Endothelial cell of umbilical vein (primary cell): ENCODE results near the gene BPIFA1. TPM values are rescaled to one million over a fixed set of nuclear protein-coding genes. Genes with fewer than 3 reads are reported as not detected.

Experiments
- BruUV-seq: library from RNA; stranded (reverse); fragments of 400-500 nt; replicated peaks from 2 replicates; lab custom pipeline; 2021; lab: Mats Ljungman, UMichigan
- CTCF ChIA-PET: fragments of 300-600, 350-600 bp; sonication (Branson Sonifier 250); formaldehyde crosslinking; loops from one replicate; lab custom pipeline; 2021; ENCODE audit warnings: antibody characterized with exemption, inconsistent platforms; lab: Charles Lee
- POLR2A ChIA-PET: fragments of 300-600, 350-600 bp; sonication (Branson Sonifier 250); formaldehyde crosslinking; loops from one replicate; lab custom pipeline; 2021; ENCODE audit warnings: antibody characterized with exemption, inconsistent platforms; lab: Charles Lee
- DNase-seq: peaks from one replicate; pipeline ENCODE4 v3.0.0-alpha.2; 2011; ENCODE audit warnings: low read depth, low spot score
- FAIRE-seq: peaks from 2 replicates; lab custom pipeline; 2011; peaks lifted over from hg19 to GRCh38; lab: Jason Lieb, UNC
- H2AFZ ChIP-seq: 2 replicates; pipeline ENCODE4 v1.6.0; 2012; ENCODE audit warnings: low read depth, low read length, control low read depth, inconsistent platforms
- H3K27ac ChIP-seq: 2 replicates; pipeline ENCODE4 v1.5.1; 2011; ENCODE audit warnings: low read depth, mild to moderate bottlenecking, control low read depth, low read length, moderate library complexity; ENCODE audit not compliant: insufficient read depth
- H3K27me3 ChIP-seq, 2 experiments: 2 replicates each; pipeline versions ENCODE4 v1.6.0 to v1.6.1; 2011; ENCODE audit warnings: low read length in 2 of 2, mixed read lengths in 1 of 2; ENCODE audit not compliant: control insufficient read depth in 2 of 2, insufficient read depth in 2 of 2
- H3K36me3 ChIP-seq, 2 experiments: 2 replicates in 1 of 2; 3 replicates in 1 of 2; pipeline ENCODE4 v1.5.1; 2011; ENCODE audit warnings: low read length in 2 of 2, mild to moderate bottlenecking in 1 of 2, moderate library complexity in 1 of 2; ENCODE audit not compliant: control insufficient read depth in 2 of 2, insufficient read depth in 2 of 2; ENCODE audit errors: extremely low read depth in 1 of 2
- H3K4me1 ChIP-seq: 3 replicates; pipeline ENCODE4 v1.5.1; 2011; ENCODE audit warnings: mild to moderate bottlenecking, low read length; ENCODE audit not compliant: control insufficient read depth, insufficient read depth; ENCODE audit errors: extremely low read depth
- H3K4me2 ChIP-seq: 2 replicates; pipeline ENCODE4 v1.6.1; 2011; ENCODE audit warnings: low read length, control low read depth, mixed read lengths; ENCODE audit not compliant: insufficient read depth
- H3K4me3 ChIP-seq, 3 experiments: fragments of 200-600 bp in 1 of 3; sonication (generic), shearing (Covaris generic) in 1 of 3; replicated peaks in 1 of 3; 2 replicates each; pipeline ENCODE4 v1.5.1; 2011 to 2016; ENCODE audit warnings: control low read depth in 3 of 3, low read length in 3 of 3, mild to moderate bottlenecking in 2 of 3, inconsistent platforms in 1 of 3, low read depth in 1 of 3, moderate library complexity in 1 of 3; ENCODE audit not compliant: insufficient read depth in 1 of 3
- H3K79me2 ChIP-seq: 2 replicates; pipeline ENCODE4 v1.6.0; 2012; ENCODE audit warnings: low read length, inconsistent platforms; ENCODE audit not compliant: control insufficient read depth, insufficient read depth
- H3K9ac ChIP-seq: replicated peaks from 2 replicates; pipeline ENCODE3; 2011; ENCODE audit warnings: low read length, control low read depth; ENCODE audit not compliant: insufficient read depth; ENCODE audit errors: extremely low read depth
- H3K9me1 ChIP-seq: replicated peaks from 3 replicates; pipeline ENCODE4 v1.6.0; 2011; ENCODE audit warnings: mild to moderate bottlenecking, low read length; ENCODE audit not compliant: control insufficient read depth, insufficient read depth; ENCODE audit errors: extremely low read depth
- H3K9me3 ChIP-seq: replicated peaks from 2 replicates; pipeline ENCODE4 v1.5.1; 2012; ENCODE audit warnings: low read length, inconsistent platforms; ENCODE audit not compliant: control insufficient read depth, insufficient read depth
- H4K20me1 ChIP-seq: replicated peaks from 2 replicates; pipeline ENCODE3; 2011; ENCODE audit warnings: mild to moderate bottlenecking, low read length; ENCODE audit not compliant: control insufficient read depth, insufficient read depth; ENCODE audit errors: extremely low read depth
- CTCF ChIP-seq, 2 donors: IDR thresholded peaks; 1 replicate in 1 of 2; 2 replicates in 1 of 2; pipeline ENCODE4 v1.5.1; 2011; ENCODE audit warnings: low read length in 2 of 2, mild to moderate bottlenecking in 2 of 2, moderate library complexity in 2 of 2, control low read depth in 1 of 2, inconsistent platforms in 1 of 2, low read depth in 1 of 2; ENCODE audit not compliant: insufficient read depth in 1 of 2; ENCODE audit errors: extremely low read depth in 1 of 2
- EZH2 ChIP-seq: IDR thresholded peaks from 2 replicates; pipeline ENCODE4 v1.6.1; 2012; ENCODE audit warnings: borderline replicate concordance, low read depth, mild to moderate bottlenecking, moderate library complexity, low read length, inconsistent platforms; ENCODE audit not compliant: severe bottlenecking
- FOS ChIP-seq: IDR thresholded peaks from 2 replicates; pipeline ENCODE4 v1.6.1; 2011; ENCODE audit warnings: mild to moderate bottlenecking, low read length, moderate library complexity, borderline replicate concordance; ENCODE audit not compliant: insufficient read depth
- GATA2 ChIP-seq: IDR thresholded peaks from 2 replicates; pipeline ENCODE4 v1.7.0; 2011; ENCODE audit warnings: low read depth, mild to moderate bottlenecking, moderate library complexity, mixed read lengths, low read length; ENCODE audit not compliant: insufficient read length, insufficient read depth
- JUN ChIP-seq: IDR thresholded peaks from 2 replicates; pipeline ENCODE4 v1.6.1; 2011; ENCODE audit warnings: borderline replicate concordance, low read depth; ENCODE audit not compliant: insufficient read length, insufficient read depth
- MAX ChIP-seq: IDR thresholded peaks from 2 replicates; pipeline ENCODE4 v1.6.1; 2011; ENCODE audit not compliant: insufficient read depth, insufficient read length
- MYC ChIP-seq: IDR thresholded peaks from one replicate; pipeline ENCODE4 v1.6.1; 2011; ENCODE audit warnings: mild to moderate bottlenecking, low read depth, low read length
- POLR2A ChIP-seq: IDR thresholded peaks from 2 replicates; pipeline ENCODE4 v1.6.1; 2012; ENCODE audit warnings: low read depth, mild to moderate bottlenecking, control low read depth, low read length
- POLR2AphosphoS5 ChIP-seq: IDR thresholded peaks from 2 replicates; pipeline ENCODE4 v1.6.1; 2012; ENCODE audit warnings: low read depth, mild to moderate bottlenecking, control low read depth, low read length, moderate library complexity; ENCODE audit not compliant: insufficient read depth
- dilution Hi-C: fragments of 300-500 bp; cut with MboI; formaldehyde crosslinking; loops from one replicate; pipeline ENCODE4 v1.15.0; 2019; ENCODE audit warnings: low sequenced_read_pairs; ENCODE audit not compliant: extremely low pct_ligation_motif_present
- intact Hi-C: fragments of 100-400 bp; cut with micrococcal nuclease; formaldehyde crosslinking; loops from one replicate; pipeline ENCODE4 v1.10.0; 2022
- polyA plus RNA-seq, 4 experiments: library from polyadenylated mRNA; depleted of rRNA in 3 of 4; stranded (reverse) in 3 of 4; unstranded in 1 of 4; fragments of >200 nt; gene quantifications; 2 replicates each; pipeline versions ENCODE4 v1.2.1 to v1.2.3, GENCODE V29; 2011 to 2012; ENCODE audit warnings: missing spikeins in 1 of 4
- total RNA-seq: library from RNA; stranded (reverse); gene quantifications from 2 replicates; pipeline ENCODE4 v1.2.3, GENCODE V29; 2021

Gene BPIFA1
- total and polyA plus RNA-seq, 2 donors (not counting 3 experiments of a cell fraction or from before 2014, with no cell fraction given) = not detected

- Histone ChIP-seq H2AFZ (no peak overlapping the region), H3K27ac (no peak overlapping the region), H3K4me2 (no peak overlapping the region), H3K4me1 (no peaks in the 10 kb centered on the region), H3K9ac (no peak overlapping the region), H3K4me3 (no peak overlapping the region), H3K27me3 (peaks cover 0 to 2% of the 10 kb centered on the region in 2 experiments), H3K9me1 (no peaks in the 10 kb centered on the region), H3K9me3 (no peaks in the 10 kb centered on the region), H4K20me1 (no peaks in the 10 kb centered on the region), H3K36me3 (no peaks in the 10 kb centered on the region), H3K79me2 (no peaks in the 10 kb centered on the region)
- POLR2A ChIA-PET = no interaction called here
- CTCF ChIA-PET = interaction anchor here (0.6 to 1.3 kb wide), 2 partner anchors 25 to 657 kb away, joined by 3 to 4 read pairs; no protein-coding TSS in a partner anchor
- intact Hi-C loops (no loop called here), dilution Hi-C loops (no loop called here)
- TF ChIP-seq EZH2 (no peak), MAX (no peak), FOS (no peak), MYC (no peak), POLR2A (no peak), POLR2AphosphoS5 (no peak), CTCF (IDR thresholded peaks at IDR 0.05; ENCODE audit: extremely low read depth in 1 of 2, insufficient read depth in 1 of 2, low read depth in 1 of 2, low read length in 2 of 2) (no peak), GATA2 (no peak), JUN (no peak)
- DNase-seq (no peak), FAIRE-seq (no peak)
- no TSS peak for BruUV-seq
These were observed 52.1 kb downstream of the BPIFA1 start for GRCh38 chr20:33287884-33288283.
